Measurements from ENCODE around the gene FAN1.

FAN1 gene

GRCh38 chr15:30929982-30930381, 26.3 kb downstream of the FAN1 start:
- DNase-seq (ENCODE audit: low read depth): no peak
- TF ChIP-seq CTCF (IDR thresholded peaks at IDR 0.05; ENCODE audit: control insufficient read depth, insufficient read depth, low read depth, low read length, missing control alignments): no peak
- no peak overlapping the region for H3K4me3 ChIP-seq (ENCODE audit: control insufficient read depth, low read depth, low read length)

GRCh38 chr15:30930422-30930821, 26.7 kb downstream of the FAN1 start:
- H3K4me3 ChIP-seq (ENCODE audit: control insufficient read depth, low read depth, low read length): no peak overlapping the region
- no peak for TF ChIP-seq CTCF (IDR thresholded peaks at IDR 0.05; ENCODE audit: control insufficient read depth, insufficient read depth, low read depth, low read length, missing control alignments)
- no peak for DNase-seq (ENCODE audit: low read depth)

GRCh38 chr15:30933293-30933692, 29.6 kb downstream of the FAN1 start:
- no peak overlapping the region for H3K4me3 ChIP-seq (ENCODE audit: control insufficient read depth, low read depth, low read length)
- no peak for TF ChIP-seq CTCF (IDR thresholded peaks at IDR 0.05; ENCODE audit: control insufficient read depth, insufficient read depth, low read depth, low read length, missing control alignments)
- DNase-seq (ENCODE audit: low read depth): no peak

GRCh38 chr15:30939161-30939560, 35.4 kb downstream of the FAN1 start:
- H3K4me3 ChIP-seq (ENCODE audit: control insufficient read depth, low read depth, low read length): no peak overlapping the region
- DNase-seq (ENCODE audit: low read depth): no peak
- TF ChIP-seq CTCF (IDR thresholded peaks at IDR 0.05; ENCODE audit: control insufficient read depth, insufficient read depth, low read depth, low read length, missing control alignments): no peak

- no peak for TF ChIP-seq CTCF (IDR thresholded peaks at IDR 0.05; ENCODE audit: control insufficient read depth, insufficient read depth, low read depth, low read length, missing control alignments)
- no peak for DNase-seq (ENCODE audit: low read depth)
Measured at GRCh38 chr15:30940359-30940758, 36.6 kb downstream of the FAN1 start.

GRCh38 chr15:30941520-30941919, 37.8 kb downstream of the FAN1 start:
- H3K4me3 ChIP-seq (ENCODE audit: control insufficient read depth, low read depth, low read length): no peak overlapping the region
- TF ChIP-seq CTCF (IDR thresholded peaks at IDR 0.05; ENCODE audit: control insufficient read depth, insufficient read depth, low read depth, low read length, missing control alignments): no peak
- DNase-seq (ENCODE audit: low read depth): no peak

More at GRCh38 chr15:30940359-30940758, 36.6 kb downstream of the FAN1 start:
- no peak overlapping the region for H3K4me3 ChIP-seq (ENCODE audit: control insufficient read depth, low read depth, low read length)

All from AG09309 (cell line).